Ovary (tissue), 3 donors: ENCODE data around the gene SRL.
"Not testable (repeated sequence)": the region's sequence is repeated elsewhere in the genome, so short reads cannot be mapped to it uniquely, and the experiment has no call there.

Experiments
- CTCF ChIP-seq, 3 donors: fragments of 450-650 bp in 2 of 3; fragments of 200-600 bp in 1 of 3; IDR thresholded peaks; one replicate each; pipeline versions ENCODE4 v1.5.1 to v1.8.0; 2016 to 2022; ENCODE audit warnings: antibody characterized with exemption in 3 of 3, mild to moderate bottlenecking in 1 of 3
- EP300 ChIP-seq: sonication (generic); formaldehyde crosslinking; IDR thresholded peaks from one replicate; pipeline ENCODE4 v1.6.1; 2017; ENCODE audit warnings: antibody characterized with exemption
- POLR2A ChIP-seq: fragments of 450-650 bp; IDR thresholded peaks from one replicate; pipeline ENCODE4 v1.6.1; 2017; ENCODE audit warnings: antibody characterized with exemption, mild to moderate bottlenecking, moderate library complexity
- donor health status: DM: no; HTN: no; CAD: no.

- not testable (repeated sequence) for TF ChIP-seq CTCF (IDR thresholded peaks at IDR 0.05); POLR2A; EP300
These were observed 85.4 kb downstream of the SRL start for GRCh38 chr16:4156503-4156902.
